Activated CD8-positive, alpha-beta memory T cell treated with anti-CD3 and anti-CD28 coated beads, Interleukin-2, amount 10 ng/mL, durations not matched to agents 7 days and 5 days (primary cell): Measurements from ENCODE around the gene KBTBD12. TPM values are rescaled to one million over a fixed set of nuclear protein-coding genes. Genes with fewer than 3 reads are reported as not detected.
A peak's percentile ranks its signal among the peaks of the same experiment; 100 is the strongest.
"Not testable (repeated sequence)": the region's sequence is repeated elsewhere in the genome, so short reads cannot be mapped to it uniquely, and the experiment has no call there.

ENCODE experiments used
- ATAC-seq: fragments of 150-1000 bp; cut with Tn5 transposase; one replicate; pipeline ENCODE4 v1.10.0; 2021; ENCODE audit warnings: moderate library complexity
- CTCF ChIA-PET: fragments of 350-600 bp; sonication (Branson Sonifier 250); formaldehyde crosslinking; loops from one replicate; lab custom pipeline; 2021; ENCODE audit warnings: antibody characterized with exemption; lab: Charles Lee
- DNase-seq: peaks from one replicate; pipeline ENCODE4 v3.0.0-alpha.2; 2020
- H3K27ac Mint-ChIP-seq: one replicate; pipeline ENCODE4 v1.8.0; 2021; ENCODE audit warnings: mild to moderate bottlenecking, mixed read lengths
- H3K27me3 Mint-ChIP-seq: one replicate; pipeline ENCODE4 v1.8.0; 2021; ENCODE audit warnings: mixed read lengths
- H3K36me3 Mint-ChIP-seq: one replicate; pipeline ENCODE4 v1.8.0; 2021; ENCODE audit warnings: mild to moderate bottlenecking, mixed read lengths
- H3K4me1 Mint-ChIP-seq: one replicate; pipeline ENCODE4 v1.8.0; 2021; ENCODE audit warnings: mixed read lengths
- H3K4me3 Mint-ChIP-seq: one replicate; pipeline ENCODE4 v1.8.0; 2021; ENCODE audit warnings: mild to moderate bottlenecking, moderate library complexity, mixed read lengths
- H3K9me3 Mint-ChIP-seq: one replicate; pipeline ENCODE4 v1.8.0; 2022; ENCODE audit warnings: low read depth, mixed read lengths
- total RNA-seq, 2 experiments: library from RNA; stranded (reverse); gene quantifications; one replicate each; pipeline ENCODE4 v1.2.3, GENCODE V29; 2021

KBTBD12 gene
- total RNA-seq = not detected

- CTCF ChIA-PET = interaction anchor here (0.7 kb wide), 1 partner anchor 327 kb away, joined by 5 read pairs; no protein-coding TSS in a partner anchor
- H3K9me3 Mint-ChIP-seq = peaks cover 2% of the 10 kb centered on the region
- no peak for DNase-seq
- no peak for ATAC-seq
- H3K4me1 Mint-ChIP-seq = peaks cover 9% of the 10 kb centered on the region
- no peak within 1 kb of the TSS for H3K27ac Mint-ChIP-seq
- H3K36me3 Mint-ChIP-seq = peaks cover 2% of the 10 kb centered on the region
- H3K4me3 Mint-ChIP-seq = peak within 1 kb of the TSS; percentile 15
- peaks cover 70% of the 10 kb centered on the region for H3K27me3 Mint-ChIP-seq
Observed at GRCh38 chr3:127915115-127915936, at the start of gene KBTBD12. TSS of gene KBTBD12 (plus strand) at chr3:127915232. CDS start at chr3:127923062, 7,830 bp downstream.

GRCh38 chr3:127865941-127866340 lies 49.1 kb upstream of the KBTBD12 start:
- Mint-ChIP-seq H3K4me3 (no peak overlapping the region), H3K4me1 (peaks cover 14% of the 10 kb centered on the region), H3K9me3 (no peaks in the 10 kb centered on the region), H3K27me3 (peaks cover 11% of the 10 kb centered on the region), H3K36me3 (no peaks in the 10 kb centered on the region), H3K27ac (no peak overlapping the region)
- DNase-seq = no peak
- CTCF ChIA-PET = no interaction called here
- no peak for ATAC-seq

GRCh38 chr3:127867412-127867811 lies 47.6 kb upstream of the KBTBD12 start:
- H3K27ac Mint-ChIP-seq = no peak overlapping the region
- peaks cover 14% of the 10 kb centered on the region for H3K4me1 Mint-ChIP-seq
- ATAC-seq = no peak
- H3K27me3 Mint-ChIP-seq = peaks cover 12% of the 10 kb centered on the region
- H3K4me3 Mint-ChIP-seq = no peak overlapping the region
- H3K9me3 Mint-ChIP-seq = no peaks in the 10 kb centered on the region
- DNase-seq = no peak
- CTCF ChIA-PET = interaction anchor here (1.5 kb wide), 1 partner anchor 18 kb away, joined by 3 read pairs; no protein-coding TSS in a partner anchor
- no peaks in the 10 kb centered on the region for H3K36me3 Mint-ChIP-seq

GRCh38 chr3:127867986-127868385 lies 47.0 kb upstream of the KBTBD12 start:
- Mint-ChIP-seq H3K27ac (no peak overlapping the region), H3K36me3 (no peaks in the 10 kb centered on the region)

GRCh38 chr3:127870156-127870555 lies 44.9 kb upstream of the KBTBD12 start:
- peaks cover 14% of the 10 kb centered on the region for H3K4me1 Mint-ChIP-seq
- peaks cover 16% of the 10 kb centered on the region for H3K27me3 Mint-ChIP-seq
- CTCF ChIA-PET = no interaction called here
- no peaks in the 10 kb centered on the region for H3K9me3 Mint-ChIP-seq
- no peak overlapping the region for H3K27ac Mint-ChIP-seq
- H3K36me3 Mint-ChIP-seq = no peaks in the 10 kb centered on the region
- H3K4me3 Mint-ChIP-seq = no peak overlapping the region
- DNase-seq = no peak
- no peak for ATAC-seq

More at GRCh38 chr3:127867986-127868385, 47.0 kb upstream of the KBTBD12 start:
- H3K27me3 Mint-ChIP-seq = peaks cover 13% of the 10 kb centered on the region
- no peak overlapping the region for H3K4me3 Mint-ChIP-seq
- H3K4me1 Mint-ChIP-seq = peaks cover 14% of the 10 kb centered on the region
- DNase-seq = no peak
- H3K9me3 Mint-ChIP-seq = no peaks in the 10 kb centered on the region
- no peak for ATAC-seq
- CTCF ChIA-PET = interaction anchor here (1.5 kb wide), 1 partner anchor 18 kb away, joined by 3 read pairs; no protein-coding TSS in a partner anchor

- H3K36me3 Mint-ChIP-seq, DNase-seq, CTCF ChIA-PET, H3K27ac Mint-ChIP-seq, H3K4me3 Mint-ChIP-seq, H3K4me1 Mint-ChIP-seq, H3K9me3 Mint-ChIP-seq, ATAC-seq: not testable (repeated sequence)
- peaks cover 25% of the 10 kb centered on the region for H3K27me3 Mint-ChIP-seq
Observed at GRCh38 chr3:127874097-127874496, 40.9 kb upstream of the KBTBD12 start.

GRCh38 chr3:127881586-127881985 lies 33.4 kb upstream of the KBTBD12 start:
- CTCF ChIA-PET = no interaction called here

GRCh38 chr3:127884041-127884440 lies 31.0 kb upstream of the KBTBD12 start:
- peaks cover 14% of the 10 kb centered on the region for H3K27me3 Mint-ChIP-seq
- H3K27ac Mint-ChIP-seq = no peak overlapping the region
- ATAC-seq (no peak), DNase-seq (no peak)
- H3K4me1 Mint-ChIP-seq = no peaks in the 10 kb centered on the region
- no peaks in the 10 kb centered on the region for H3K36me3 Mint-ChIP-seq
- CTCF ChIA-PET = no interaction called here
- H3K4me3 Mint-ChIP-seq = no peak overlapping the region
- H3K9me3 Mint-ChIP-seq = no peaks in the 10 kb centered on the region

More at GRCh38 chr3:127881586-127881985, 33.4 kb upstream of the KBTBD12 start:
- Mint-ChIP-seq H3K4me3 (no peak overlapping the region), H3K9me3 (no peaks in the 10 kb centered on the region), H3K27me3 (peaks cover 24% of the 10 kb centered on the region), H3K27ac (no peak overlapping the region), H3K4me1 (no peaks in the 10 kb centered on the region), H3K36me3 (no peaks in the 10 kb centered on the region)
- ATAC-seq (no peak), DNase-seq (no peak)

GRCh38 chr3:127886231-127886955 lies 28.6 kb upstream of the KBTBD12 start:
- Mint-ChIP-seq H3K27ac (no peak overlapping the region), H3K36me3 (peaks cover 7% of the 10 kb centered on the region), H3K4me1 (peaks cover 9% of the 10 kb centered on the region), H3K27me3 (peaks cover 10% of the 10 kb centered on the region), H3K9me3 (peaks cover 4% of the 10 kb centered on the region), H3K4me3 (no peak overlapping the region)
- CTCF ChIA-PET = interaction anchor here (0.9 kb wide), 1 partner anchor 18 kb away, joined by 3 read pairs; no protein-coding TSS in a partner anchor
- DNase-seq (no peak), ATAC-seq (no peak)

GRCh38 chr3:127886956-127887231 lies 28.1 kb upstream of the KBTBD12 start:
- peaks cover 7% of the 10 kb centered on the region for H3K27me3 Mint-ChIP-seq
- no peak for DNase-seq
- H3K27ac Mint-ChIP-seq = no peak overlapping the region
- H3K9me3 Mint-ChIP-seq = peaks cover 4% of the 10 kb centered on the region
- H3K4me3 Mint-ChIP-seq = no peak overlapping the region
- peaks cover 7% of the 10 kb centered on the region for H3K36me3 Mint-ChIP-seq
- peaks cover 9% of the 10 kb centered on the region for H3K4me1 Mint-ChIP-seq
- no peak for ATAC-seq
- CTCF ChIA-PET = no interaction called here

GRCh38 chr3:127887321-127887720 lies 27.7 kb upstream of the KBTBD12 start:
- Mint-ChIP-seq H3K9me3 (peaks cover 7% of the 10 kb centered on the region), H3K27me3 (peaks cover 7% of the 10 kb centered on the region), H3K36me3 (peaks cover 10% of the 10 kb centered on the region), H3K4me1 (peaks cover 9% of the 10 kb centered on the region), H3K27ac (no peak overlapping the region), H3K4me3 (no peak overlapping the region)
- CTCF ChIA-PET = no interaction called here
- DNase-seq = no peak
- ATAC-seq = no peak

- H3K27ac Mint-ChIP-seq = no peak overlapping the region
- peaks cover 9% of the 10 kb centered on the region for H3K4me1 Mint-ChIP-seq
- no peak overlapping the region for H3K4me3 Mint-ChIP-seq
- peaks cover 9% of the 10 kb centered on the region for H3K9me3 Mint-ChIP-seq
- DNase-seq (no peak), ATAC-seq (no peak)
- CTCF ChIA-PET = no interaction called here
- peaks cover 10% of the 10 kb centered on the region for H3K36me3 Mint-ChIP-seq
- H3K27me3 Mint-ChIP-seq = peaks cover 7% of the 10 kb centered on the region
Observed at GRCh38 chr3:127888156-127888555, 26.9 kb upstream of the KBTBD12 start.

- CTCF ChIA-PET = no interaction called here
- no peak for DNase-seq
Observed at GRCh38 chr3:127888564-127889107, 26.4 kb upstream of the KBTBD12 start.

More at GRCh38 chr3:127888564-127889107, 26.4 kb upstream of the KBTBD12 start:
- Mint-ChIP-seq H3K27ac (no peak overlapping the region), H3K4me3 (no peak overlapping the region), H3K4me1 (peaks cover 9% of the 10 kb centered on the region), H3K9me3 (peaks cover 9% of the 10 kb centered on the region), H3K27me3 (peaks cover 6% of the 10 kb centered on the region), H3K36me3 (peaks cover 10% of the 10 kb centered on the region)
- ATAC-seq = no peak
